Subcutaneous adipose tissue (tissue), 4 donors: Measurements from ENCODE around the gene STARD9. TPM values are rescaled to one million over a fixed set of nuclear protein-coding genes. Genes with fewer than 3 reads are reported as not detected.

Source experiments
- total RNA-seq, 4 donors: library from RNA; depleted of rRNA; stranded (reverse); fragments of >200 nt; gene quantifications; one replicate each; pipeline ENCODE4 v1.1.0, GENCODE V29; 2016
- TF ChIP-seq, protein P1 (sequence below): fragments of 450-650 bp; IDR thresholded peaks from one replicate; pipeline ENCODE4 v1.5.1; 2016; ENCODE audit warnings: low read depth, mild to moderate bottlenecking, control low read depth, antibody characterized with exemption, moderate library complexity

The STARD9 gene
- total RNA-seq, 4 donors from 2014 or later = 25.6 to 79.5 (median 39.8) TPM

DNA sequence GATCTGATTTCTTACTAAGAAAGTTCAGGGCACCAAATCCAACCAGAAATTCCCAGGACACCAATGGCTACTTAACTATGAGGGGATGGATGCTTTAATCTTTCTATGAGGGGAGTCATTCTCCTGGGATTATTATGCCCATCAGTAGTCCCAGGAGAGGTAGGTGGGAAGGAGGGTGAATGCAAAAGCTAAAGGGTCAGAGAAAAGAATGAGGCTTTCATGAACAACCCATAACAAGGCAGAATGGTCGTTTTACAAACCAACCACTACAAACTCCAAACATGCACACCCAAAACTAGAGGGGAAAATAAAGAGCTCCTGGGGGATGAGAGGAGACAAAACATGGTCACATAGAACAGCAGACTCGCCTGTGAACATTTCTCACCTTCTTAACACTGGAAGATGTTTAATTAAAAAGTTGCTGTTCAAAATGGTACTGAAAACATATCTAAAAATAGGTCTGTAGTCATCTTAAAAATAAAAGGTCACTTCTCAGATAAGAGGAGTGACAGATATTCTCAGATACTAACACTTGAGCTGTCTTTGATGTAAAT, 3.7 kb downstream of the STARD9 start:
- TF ChIP-seq, protein P1, sequence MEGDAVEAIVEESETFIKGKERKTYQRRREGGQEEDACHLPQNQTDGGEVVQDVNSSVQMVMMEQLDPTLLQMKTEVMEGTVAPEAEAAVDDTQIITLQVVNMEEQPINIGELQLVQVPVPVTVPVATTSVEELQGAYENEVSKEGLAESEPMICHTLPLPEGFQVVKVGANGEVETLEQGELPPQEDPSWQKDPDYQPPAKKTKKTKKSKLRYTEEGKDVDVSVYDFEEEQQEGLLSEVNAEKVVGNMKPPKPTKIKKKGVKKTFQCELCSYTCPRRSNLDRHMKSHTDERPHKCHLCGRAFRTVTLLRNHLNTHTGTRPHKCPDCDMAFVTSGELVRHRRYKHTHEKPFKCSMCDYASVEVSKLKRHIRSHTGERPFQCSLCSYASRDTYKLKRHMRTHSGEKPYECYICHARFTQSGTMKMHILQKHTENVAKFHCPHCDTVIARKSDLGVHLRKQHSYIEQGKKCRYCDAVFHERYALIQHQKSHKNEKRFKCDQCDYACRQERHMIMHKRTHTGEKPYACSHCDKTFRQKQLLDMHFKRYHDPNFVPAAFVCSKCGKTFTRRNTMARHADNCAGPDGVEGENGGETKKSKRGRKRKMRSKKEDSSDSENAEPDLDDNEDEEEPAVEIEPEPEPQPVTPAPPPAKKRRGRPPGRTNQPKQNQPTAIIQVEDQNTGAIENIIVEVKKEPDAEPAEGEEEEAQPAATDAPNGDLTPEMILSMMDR = no peak

GRCh38 chr15:42581272-42581730, 5.9 kb downstream of the STARD9 start:
- TF ChIP-seq, protein P1 = no peak

- TF ChIP-seq, protein P1 = no peak
Measured at GRCh38 chr15:42582569-42583375, 7.4 kb downstream of the STARD9 start.

DNA sequence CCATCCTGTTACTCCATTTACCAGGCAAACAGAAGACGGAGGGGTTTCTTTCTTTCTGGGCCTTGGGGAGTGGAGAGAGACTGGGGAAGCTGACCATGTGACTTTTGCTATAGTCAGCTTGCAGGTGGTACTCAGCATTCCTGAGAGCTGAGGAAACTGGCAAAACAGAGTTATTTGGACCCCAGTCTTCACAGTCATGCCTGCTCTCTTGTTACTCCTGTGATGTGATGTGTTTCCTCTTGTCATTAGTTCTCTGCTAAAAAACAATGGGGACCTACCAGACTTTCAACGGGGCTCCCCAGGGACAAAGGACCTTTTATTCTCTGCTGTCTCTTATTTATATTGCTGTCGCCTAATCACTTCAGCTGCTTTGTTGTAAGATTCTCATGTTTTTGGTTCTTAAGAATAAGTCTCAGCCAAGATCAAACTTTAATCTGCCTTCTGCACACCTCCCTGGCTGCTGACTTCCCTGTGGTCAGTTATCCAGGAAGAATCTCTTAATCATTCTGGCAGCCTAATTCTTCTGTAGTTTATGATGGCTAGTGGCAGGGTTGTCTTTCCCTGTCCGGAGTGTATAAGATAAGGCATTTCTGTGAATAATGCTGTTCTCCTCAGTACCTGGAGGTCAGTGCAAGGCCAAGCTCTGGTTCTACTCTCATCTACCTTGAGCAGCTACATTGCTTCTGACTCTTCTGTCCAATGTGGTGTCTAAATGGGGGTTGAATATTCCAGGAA, 8.8 kb downstream of the STARD9 start:
- TF ChIP-seq, protein P1 = no peak

DNA sequence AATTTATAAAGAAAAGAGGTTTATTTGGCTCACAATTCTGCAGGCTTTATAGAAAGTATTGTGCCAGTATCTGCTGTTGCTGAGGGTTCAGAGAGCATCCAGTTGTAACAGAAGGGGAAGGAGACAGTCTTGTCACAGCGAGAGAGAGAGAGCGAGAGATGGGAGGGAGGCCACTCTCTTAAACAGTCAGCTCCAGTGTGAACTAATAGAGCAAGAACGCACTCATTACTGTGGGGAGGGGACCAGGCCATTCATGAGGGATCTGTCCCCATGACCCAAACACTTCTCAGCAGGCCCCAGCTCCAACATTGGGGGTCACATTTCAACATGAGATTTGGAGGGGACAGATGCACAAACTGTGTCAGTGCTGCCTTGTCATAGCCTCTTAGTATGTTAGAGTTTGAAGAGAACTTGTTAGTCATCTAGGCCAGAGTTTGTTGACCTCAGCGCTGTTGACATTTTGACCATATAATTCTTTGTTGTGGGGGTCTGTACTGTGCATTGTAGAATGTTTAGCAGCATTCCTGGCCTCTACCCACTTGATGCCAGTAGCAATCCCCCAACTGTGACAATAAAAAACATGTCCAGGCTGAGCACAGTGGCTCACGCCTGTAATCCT, 15.3 kb downstream of the STARD9 start:
- TF ChIP-seq, protein P1 = no peak

DNA sequence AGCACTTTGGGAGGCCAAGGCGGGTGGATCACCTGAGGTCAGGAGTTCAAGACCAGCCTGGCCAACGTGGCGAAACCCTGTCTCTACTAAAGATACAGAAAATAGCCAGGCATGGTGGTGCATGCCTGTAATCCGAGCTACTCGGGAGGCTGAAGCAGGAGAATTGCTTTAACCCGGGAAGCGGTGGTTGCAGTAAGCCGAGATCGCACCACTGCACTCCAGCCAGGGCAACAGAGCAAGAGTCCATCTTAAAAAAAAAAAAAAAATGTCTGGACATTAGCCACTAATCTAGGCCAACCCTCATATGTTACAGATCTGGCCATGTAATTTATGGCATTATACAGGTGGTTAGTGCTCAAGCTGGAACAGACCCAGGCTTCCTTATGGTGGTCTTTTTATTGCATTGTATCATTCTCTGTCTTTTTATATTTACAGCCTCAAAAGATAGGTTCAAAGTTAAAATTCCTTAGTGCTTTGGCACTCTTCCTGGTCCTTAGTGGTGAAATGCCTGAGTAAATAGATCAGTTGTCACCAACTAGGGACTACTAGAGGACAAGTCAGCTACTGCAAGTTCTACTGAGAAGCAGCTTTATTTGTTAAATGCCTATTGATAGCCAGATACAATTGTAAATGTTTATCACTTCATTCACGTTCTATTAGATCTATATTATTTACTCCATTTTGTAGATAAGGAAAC, 16.0 kb downstream of the STARD9 start:
- TF ChIP-seq, protein P1 = no peak
